Right cardiac atrium (tissue), 5 donors: Measurements from ENCODE around the gene NFATC3. TPM values are rescaled to one million over a fixed set of nuclear protein-coding genes. Genes with fewer than 3 reads are reported as not detected.

Experiments
- ATAC-seq, 2 donors: fragments of 200-7000 bp; cut with Tn5 transposase; one replicate each; pipeline versions ENCODE4 v1.8.0 to v1.9.1; 2020; ENCODE audit warnings: moderate library complexity in 2 of 2, mild to moderate bottlenecking in 1 of 2
- DNase-seq, 3 donors: peaks; one replicate each; pipeline ENCODE4 v3.0.0-alpha.2; 2020
- H3K27ac ChIP-seq: one replicate; pipeline ENCODE4 v1.5.1; 2013; ENCODE audit warnings: mild to moderate bottlenecking, low read length, control low read depth, moderate library complexity
- H3K27me3 ChIP-seq: one replicate; pipeline ENCODE4 v1.6.1; 2013; ENCODE audit not compliant: control insufficient read depth, insufficient read depth
- H3K4me1 ChIP-seq: one replicate; pipeline ENCODE4 v1.6.1; 2013; ENCODE audit warnings: low read length; ENCODE audit not compliant: control insufficient read depth, insufficient read depth
- H3K4me3 ChIP-seq: one replicate; pipeline ENCODE4 v1.5.1; 2013; ENCODE audit warnings: low read length, control low read depth
- H3K9me3 ChIP-seq: one replicate; pipeline ENCODE4 v1.6.1; 2013; ENCODE audit warnings: low read length; ENCODE audit not compliant: control insufficient read depth
- WGBS: extraction: QIAGEN DNeasy Blood & Tissue Kit; methylation state at CpG from one replicate; pipeline ENCODE4 v1.1.7; 2013; 5-methylcytosine and 5-hydroxymethylcytosine counted together
- intact Hi-C, 4 donors: fragments of 100-400 bp; cut with DNase I; formaldehyde crosslinking; loops; one replicate each; pipeline versions ENCODE4 v1.11.0 to v1.14.0; 2022 to 2023
- polyA plus RNA-seq: library from polyadenylated mRNA; stranded (reverse); fragments of 200-250 nt; gene quantifications from one replicate; pipeline ENCODE4 v1.2.3, GENCODE V29; 2013
- total RNA-seq, 4 donors: library from RNA; stranded (reverse); fragmentation: NEBNext Ultra II Directional; extraction: Animal tissue kit (Norgen Biotek cat#: 25700); gene quantifications; one replicate each; pipeline ENCODE4 v1.2.1, GENCODE V29; 2021
- donor health status: healthy with polysubstance abuse.
- donor health status: DM: no; HTN: yes; CAD: no.
- donor health status: DM: no; HTN: no; CAD: no.
- donor health status: DM: no; HTN: yes; CAD: no; lungs with severe emphysema.
- donor health status: DM: yes; HTN: yes; CAD: no.

Gene NFATC3
- total and polyA plus RNA-seq, 5 donors, result 8.1 to 34.7 (median 33.3) TPM

GRCh38 chr16:68072038-68072695, 13.0 kb upstream of the NFATC3 start:
- Histone ChIP-seq H3K4me3 (no peak overlapping the region), H3K4me1 (peaks cover 10% of the 10 kb centered on the region), H3K27ac (peak overlapping the region; percentile 81), H3K9me3 (no peaks in the 10 kb centered on the region), H3K27me3 (no peaks in the 10 kb centered on the region)
- DNase-seq (peak in 1 of 3 donors; percentile 51), ATAC-seq (peak; percentile 35 to 46)
- intact Hi-C loops, result no loop called here
- WGBS, result 69% methylated on average over 9 of the region's 9 CpGs

GRCh38 chr16:68073902-68074760, 11.0 kb upstream of the NFATC3 start:
- H3K27ac ChIP-seq, result no peak overlapping the region
- peaks cover 11% of the 10 kb centered on the region for H3K4me1 ChIP-seq
- H3K4me3 ChIP-seq, result no peak overlapping the region
- ATAC-seq (no peak), DNase-seq (no peak)
- H3K27me3 ChIP-seq, result no peaks in the 10 kb centered on the region
- no peaks in the 10 kb centered on the region for H3K9me3 ChIP-seq
- 87% methylated on average over 9 of the region's 9 CpGs for WGBS
- intact Hi-C loops, result no loop called here

GRCh38 chr16:68074850-68075555, 10.2 kb upstream of the NFATC3 start:
- H3K27ac ChIP-seq, result peak overlapping the region; percentile 65
- H3K4me1 ChIP-seq, result peaks cover 14% of the 10 kb centered on the region
- H3K4me3 ChIP-seq, result no peak overlapping the region
- ATAC-seq (no peak), DNase-seq (peak in 1 of 3 donors; percentile 68)
- intact Hi-C loops, result no loop called here
- WGBS, result 73% methylated on average over 6 of the region's 6 CpGs
- no peaks in the 10 kb centered on the region for H3K27me3 ChIP-seq
- H3K9me3 ChIP-seq, result no peaks in the 10 kb centered on the region

- Histone ChIP-seq H3K27me3 (no peaks in the 10 kb centered on the region), H3K4me3 (no peak overlapping the region), H3K4me1 (peaks cover 12% of the 10 kb centered on the region), H3K27ac (peak overlapping the region; percentile 65), H3K9me3 (no peaks in the 10 kb centered on the region)
- DNase-seq (no peak), ATAC-seq (no peak)
- intact Hi-C loops, result no loop called here
- 83% methylated on average over 3 of the region's 3 CpGs for WGBS
Measured at GRCh38 chr16:68075980-68076379, 9.2 kb upstream of the NFATC3 start.

GRCh38 chr16:68076560-68076959, 8.6 kb upstream of the NFATC3 start:
- ATAC-seq, result no peak
- peaks cover 16% of the 10 kb centered on the region for H3K4me1 ChIP-seq
- H3K9me3 ChIP-seq, result no peaks in the 10 kb centered on the region
- no peak overlapping the region for H3K4me3 ChIP-seq
- H3K27me3 ChIP-seq, result no peaks in the 10 kb centered on the region
- no peak overlapping the region for H3K27ac ChIP-seq
- 86% methylated on average over 3 of the region's 3 CpGs for WGBS
- no peak for DNase-seq
- intact Hi-C loops, result no loop called here

- Histone ChIP-seq H3K27ac (no peak overlapping the region), H3K27me3 (no peaks in the 10 kb centered on the region), H3K9me3 (no peaks in the 10 kb centered on the region), H3K4me1 (peaks cover 14% of the 10 kb centered on the region), H3K4me3 (no peak overlapping the region)
- DNase-seq, result no peak
- WGBS, result 86% methylated on average over 7 of the region's 7 CpGs
- intact Hi-C loops, result no loop called here
- ATAC-seq, result no peak
Measured at GRCh38 chr16:68077866-68078700, 7.1 kb upstream of the NFATC3 start.

- Histone ChIP-seq H3K4me1 (peaks cover 14% of the 10 kb centered on the region), H3K27ac (peak overlapping the region; percentile 78), H3K4me3 (no peak overlapping the region), H3K27me3 (no peaks in the 10 kb centered on the region), H3K9me3 (no peaks in the 10 kb centered on the region)
- intact Hi-C loops, result no loop called here
- ATAC-seq, result no peak
- 91% methylated on average over 8 of the region's 8 CpGs for WGBS
- DNase-seq, result no peak
Measured at GRCh38 chr16:68078701-68079375, 6.3 kb upstream of the NFATC3 start.

- Histone ChIP-seq H3K4me3 (no peak overlapping the region), H3K27me3 (no peaks in the 10 kb centered on the region), H3K27ac (peak overlapping the region; percentile 78), H3K9me3 (no peaks in the 10 kb centered on the region), H3K4me1 (peaks cover 16% of the 10 kb centered on the region)
- ATAC-seq, result no peak
- no peak for DNase-seq
- intact Hi-C loops, result no loop called here
Measured at GRCh38 chr16:68079376-68079625, 5.9 kb upstream of the NFATC3 start.

- 33% methylated on average over 13 of the region's 13 CpGs for WGBS
- Histone ChIP-seq H3K27ac (peak overlapping the region; percentile 78), H3K4me1 (peaks cover 16% of the 10 kb centered on the region), H3K9me3 (no peaks in the 10 kb centered on the region), H3K4me3 (no peak overlapping the region), H3K27me3 (no peaks in the 10 kb centered on the region)
- DNase-seq (peak; percentile 78 to 92 (median 92)), ATAC-seq (peak; percentile 49 to 50)
- intact Hi-C loops, result no loop called here
Measured at GRCh38 chr16:68079626-68080344, 5.4 kb upstream of the NFATC3 start.
